ENCODE results near the gene SETBP1. TPM values are rescaled to one million over a fixed set of nuclear protein-coding genes. Genes with fewer than 3 reads are reported as not detected.

Gene SETBP1
- total and polyA plus RNA-seq, 8 donors = 19.7 to 27.5 (median 21.5) TPM

DNA sequence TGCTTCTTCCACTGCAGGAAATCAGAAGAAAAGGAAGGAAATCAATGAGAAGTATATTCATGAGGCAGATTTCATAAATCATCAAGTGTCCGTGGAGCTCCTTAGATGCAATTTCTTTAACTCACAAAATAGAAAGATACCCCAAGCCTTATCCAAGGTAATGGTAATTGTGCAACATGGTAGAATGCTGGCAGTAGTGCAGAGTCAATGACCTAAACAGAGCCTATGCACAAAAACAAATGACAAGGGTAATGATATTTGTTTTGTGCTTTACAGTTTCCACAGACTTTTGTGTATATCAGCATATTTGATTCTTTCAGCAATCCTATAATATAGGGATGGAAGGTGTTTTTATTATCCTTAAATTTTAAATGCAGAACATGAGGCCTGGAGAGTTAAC lies 102.7 kb downstream of the SETBP1 start:
- ATAC-seq (no peak), DNase-seq (no peak)
- Histone ChIP-seq H3K27ac (no peak overlapping the region), H3K4me3 (no peak overlapping the region), H3K4me1 (peaks cover 3 to 9% of the 10 kb centered on the region in 2 donors), H3K36me3 (no peaks in the 10 kb centered on the region), H3K9me3 (no peaks in the 10 kb centered on the region), H3K27me3 (no peaks in the 10 kb centered on the region)
- intact Hi-C loops (cut with DNase I) = no loop called here
- TF ChIP-seq, protein P1, sequence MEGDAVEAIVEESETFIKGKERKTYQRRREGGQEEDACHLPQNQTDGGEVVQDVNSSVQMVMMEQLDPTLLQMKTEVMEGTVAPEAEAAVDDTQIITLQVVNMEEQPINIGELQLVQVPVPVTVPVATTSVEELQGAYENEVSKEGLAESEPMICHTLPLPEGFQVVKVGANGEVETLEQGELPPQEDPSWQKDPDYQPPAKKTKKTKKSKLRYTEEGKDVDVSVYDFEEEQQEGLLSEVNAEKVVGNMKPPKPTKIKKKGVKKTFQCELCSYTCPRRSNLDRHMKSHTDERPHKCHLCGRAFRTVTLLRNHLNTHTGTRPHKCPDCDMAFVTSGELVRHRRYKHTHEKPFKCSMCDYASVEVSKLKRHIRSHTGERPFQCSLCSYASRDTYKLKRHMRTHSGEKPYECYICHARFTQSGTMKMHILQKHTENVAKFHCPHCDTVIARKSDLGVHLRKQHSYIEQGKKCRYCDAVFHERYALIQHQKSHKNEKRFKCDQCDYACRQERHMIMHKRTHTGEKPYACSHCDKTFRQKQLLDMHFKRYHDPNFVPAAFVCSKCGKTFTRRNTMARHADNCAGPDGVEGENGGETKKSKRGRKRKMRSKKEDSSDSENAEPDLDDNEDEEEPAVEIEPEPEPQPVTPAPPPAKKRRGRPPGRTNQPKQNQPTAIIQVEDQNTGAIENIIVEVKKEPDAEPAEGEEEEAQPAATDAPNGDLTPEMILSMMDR (IDR thresholded peaks at IDR 0.05) = no peak

DNA sequence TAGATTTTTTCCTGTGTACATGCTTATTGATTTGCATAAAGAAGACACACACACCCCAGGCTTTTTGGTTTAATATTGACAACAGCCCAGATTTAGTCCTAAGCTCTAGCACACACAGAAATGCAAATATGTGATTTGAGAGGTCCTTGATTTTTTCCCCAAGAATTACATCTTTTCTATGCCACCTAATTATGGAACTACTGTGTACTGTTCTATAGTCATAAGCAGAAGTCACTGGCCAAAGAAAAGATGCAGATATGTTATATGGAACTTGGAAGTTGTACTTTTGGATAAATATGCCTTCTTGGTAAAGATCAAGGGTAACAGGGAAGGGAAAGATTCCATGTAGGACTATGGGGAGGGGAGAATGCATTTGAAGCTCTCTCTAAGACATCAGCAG lies 105.6 kb downstream of the SETBP1 start:
- ATAC-seq = no peak
- Histone ChIP-seq H3K4me3 (no peak overlapping the region), H3K27ac (no peak overlapping the region), H3K9me3 (no peaks in the 10 kb centered on the region), H3K27me3 (no peaks in the 10 kb centered on the region), H3K4me1 (peaks cover 18 to 20% of the 10 kb centered on the region in 2 donors), H3K36me3 (no peaks in the 10 kb centered on the region)
- intact Hi-C loops (cut with DNase I) = no loop called here
- DNase-seq = no peak
- TF ChIP-seq, protein P1 (IDR thresholded peaks at IDR 0.05) = no peak

DNA sequence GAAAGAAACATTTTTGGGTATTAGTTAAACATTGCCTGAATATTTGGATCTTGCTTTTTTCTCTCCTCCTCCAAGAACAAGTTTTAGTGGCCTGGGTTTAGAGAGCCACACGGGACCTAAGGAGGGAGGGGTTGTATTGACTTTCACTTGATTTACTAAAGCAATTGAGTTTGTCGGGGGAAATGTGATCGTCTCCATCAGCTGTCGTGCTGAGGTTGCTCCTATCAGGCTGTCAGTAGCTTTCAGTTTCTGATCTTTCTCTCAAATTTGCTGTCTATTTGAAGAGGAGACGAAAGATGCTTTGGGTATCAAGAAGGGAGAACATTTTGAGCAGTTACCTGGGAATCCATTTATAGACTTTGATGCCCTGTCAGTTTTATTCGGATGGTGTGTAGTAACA lies 106.0 kb downstream of the SETBP1 start:
- intact Hi-C loops (cut with DNase I) = no loop called here
- no peaks in the 10 kb centered on the region for H3K9me3 ChIP-seq

DNA sequence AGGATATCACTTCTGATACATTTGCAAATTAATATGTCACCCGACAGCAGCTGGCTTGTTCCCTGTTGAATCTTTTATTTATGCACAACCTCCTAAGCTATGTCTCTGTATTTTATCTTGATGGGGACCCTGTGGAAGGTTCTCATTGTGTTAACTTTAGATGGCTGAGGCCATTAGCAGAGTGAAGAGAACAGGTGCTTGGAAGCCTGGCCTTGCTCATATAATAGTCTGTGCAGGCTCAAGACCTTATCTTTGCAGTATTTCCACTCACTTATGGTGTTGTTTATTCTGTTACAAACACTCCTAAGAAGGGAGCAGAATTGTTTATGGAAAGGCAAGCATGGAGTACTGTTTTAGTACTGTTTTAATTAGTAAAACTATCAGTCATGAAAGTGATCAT lies 107.6 kb downstream of the SETBP1 start:
- DNase-seq (no peak), ATAC-seq (no peak)
- TF ChIP-seq, protein P1 (IDR thresholded peaks at IDR 0.05) = no peak
- peaks cover 20 to 25% of the 10 kb centered on the region in 2 donors for H3K4me1 ChIP-seq
- intact Hi-C loops (cut with DNase I) = no loop called here
- H3K27me3 ChIP-seq = no peaks in the 10 kb centered on the region
- H3K9me3 ChIP-seq = no peaks in the 10 kb centered on the region
- H3K36me3 ChIP-seq = no peaks in the 10 kb centered on the region
- H3K27ac ChIP-seq = no peak overlapping the region
- H3K4me3 ChIP-seq = no peak overlapping the region

More for the DNA sequence above, 106.0 kb downstream of the SETBP1 start:
- H3K27ac ChIP-seq = no peak overlapping the region
- TF ChIP-seq, protein P1 (IDR thresholded peaks at IDR 0.05) = no peak
- H3K4me3 ChIP-seq = no peak overlapping the region
- H3K36me3 ChIP-seq = no peaks in the 10 kb centered on the region
- H3K4me1 ChIP-seq = peaks cover 16 to 20% of the 10 kb centered on the region in 2 donors
- ATAC-seq (no peak), DNase-seq (no peak)
- H3K27me3 ChIP-seq = no peaks in the 10 kb centered on the region

DNA sequence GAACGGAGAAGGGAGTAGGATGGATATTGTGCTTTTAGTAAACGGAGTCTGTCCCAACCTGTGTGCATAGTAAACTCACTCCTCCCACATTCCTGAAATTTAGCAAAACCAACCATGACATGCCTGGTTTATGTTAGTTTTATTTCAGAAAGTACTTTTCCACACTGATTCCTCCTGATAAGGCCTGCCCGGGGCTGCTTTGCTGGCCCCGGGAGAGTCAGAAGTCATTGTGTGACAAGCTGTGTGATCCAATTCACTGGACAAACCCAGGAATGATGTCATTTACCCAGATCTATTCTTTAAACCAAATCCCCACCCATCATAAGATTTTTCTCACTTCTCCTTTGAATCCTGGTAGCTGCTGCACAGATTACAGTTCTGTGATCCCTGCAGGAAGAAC lies 109.0 kb downstream of the SETBP1 start:
- Histone ChIP-seq H3K27ac (peak overlapping the region; percentile 28 to 39), H3K36me3 (no peaks in the 10 kb centered on the region), H3K9me3 (no peaks in the 10 kb centered on the region), H3K4me3 (no peak overlapping the region), H3K27me3 (no peaks in the 10 kb centered on the region), H3K4me1 (peaks cover 17 to 26% of the 10 kb centered on the region in 2 donors)
- no peak for ATAC-seq
- DNase-seq = no peak
- intact Hi-C loops (cut with DNase I) = no loop called here
- TF ChIP-seq, protein P1 (IDR thresholded peaks at IDR 0.05) = no peak

Data from left lung (tissue), 10 donors.